K562 (cell line): ENCODE data around the gene IFI30. TPM values are rescaled to one million over a fixed set of nuclear protein-coding genes. Genes with fewer than 3 reads are reported as not detected.
A peak's percentile ranks its signal among the peaks of the same experiment; 100 is the strongest.

Source experiments
- ATAC-seq: fragments of 200-7000 bp; cut with Tn5 transposase; 3 replicates; pipeline ENCODE4 v1.9.1; 2020; ENCODE audit warnings: moderate library complexity
- BruUV-seq: library from RNA; stranded (reverse); fragments of 400-500 nt; replicated peaks from 2 replicates; lab custom pipeline; 2021; lab: Mats Ljungman, UMichigan
- CTCF ChIA-PET: fragments of 300-600 bp; formaldehyde crosslinking; extraction: SDS; loops from one replicate; lab custom pipeline; 2021; ENCODE audit warnings: low intra/inter-chr PET ratio; lab: Yijun Ruan, JAX
- POLR2A ChIA-PET: fragments of 300-600, 350-650 bp; sonication (Branson Sonifier 250); formaldehyde crosslinking; extraction: SDS; loops from one replicate; lab custom pipeline; 2021; ENCODE audit warnings: antibody characterized with exemption, inconsistent platforms; lab: Yijun Ruan, JAX
- DNase-seq, 4 experiments: peaks; one replicate each; pipeline versions ENCODE4 v3.0.0 to v3.0.0-alpha.2; 2011 to 2018; ENCODE audit warnings: low spot score in 3 of 4, mixed read lengths in 3 of 4; ENCODE audit errors: extremely low read depth in 1 of 4
- FAIRE-seq: peaks from 2 replicates; lab custom pipeline; 2011; peaks lifted over from hg19 to GRCh38; lab: Jason Lieb, UNC
- H2AFZ ChIP-seq: 2 replicates; pipeline ENCODE4 v1.6.0; 2011; ENCODE audit warnings: low read depth, low read length, control low read depth, inconsistent platforms
- H3K27ac ChIP-seq: fragments of 200-600 bp; 3 replicates; pipeline ENCODE4 v1.8.0; 2011; ENCODE audit warnings: low read depth, mild to moderate bottlenecking, control low read depth, inconsistent platforms, low read length, moderate library complexity, mixed read lengths; ENCODE audit errors: extremely low read depth
- H3K27me3 ChIP-seq, 2 experiments: fragments of 300-600 bp in 1 of 2; 2 replicates in 1 of 2; 3 replicates in 1 of 2; pipeline versions ENCODE4 v1.6.0 to v1.8.0; 2011; ENCODE audit warnings: inconsistent platforms in 2 of 2, low read length in 2 of 2, mild to moderate bottlenecking in 1 of 2, mixed read lengths in 1 of 2, moderate library complexity in 1 of 2; ENCODE audit not compliant: control insufficient read depth in 2 of 2, insufficient read depth in 2 of 2
- H3K36me3 ChIP-seq: fragments of 300-600 bp; 3 replicates; pipeline ENCODE4 v1.8.0; 2011; ENCODE audit warnings: mild to moderate bottlenecking, low read length, inconsistent platforms; ENCODE audit not compliant: control insufficient read depth, insufficient read depth
- H3K4me1 ChIP-seq, 2 experiments: fragments of 200-600 bp in 1 of 2; replicated peaks in 1 of 2; 2 replicates in 1 of 2; 3 replicates in 1 of 2; pipeline versions ENCODE4 v1.5.1 to v1.8.0; 2011; ENCODE audit warnings: inconsistent platforms in 2 of 2, low read length in 2 of 2, mild to moderate bottlenecking in 1 of 2, mixed read lengths in 1 of 2, moderate library complexity in 1 of 2; ENCODE audit not compliant: control insufficient read depth in 2 of 2, insufficient read depth in 2 of 2
- H3K4me2 ChIP-seq: 2 replicates; pipeline ENCODE4 v1.6.1; 2011; ENCODE audit warnings: low read length, control low read depth, inconsistent platforms, mixed read lengths; ENCODE audit not compliant: insufficient read depth
- H3K4me3 ChIP-seq: fragments of 200-600 bp; sonication (generic), shearing (Covaris generic); 2 replicates; pipeline ENCODE4 v1.5.1; 2016; ENCODE audit warnings: control low read depth, inconsistent platforms
- H3K79me2 ChIP-seq: fragments of 200-600 bp; 3 replicates; pipeline ENCODE4 v1.8.0; 2011; ENCODE audit warnings: low read length, inconsistent platforms; ENCODE audit not compliant: control insufficient read depth, insufficient read depth
- H3K9ac ChIP-seq, 2 experiments: 2 replicates each; pipeline versions ENCODE4 v1.6.0 to v1.6.1; 2011; ENCODE audit warnings: low read depth in 2 of 2, low read length in 2 of 2, control low read depth in 1 of 2, inconsistent platforms in 1 of 2, mild to moderate bottlenecking in 1 of 2, mixed read lengths in 1 of 2; ENCODE audit not compliant: insufficient read depth in 1 of 2
- H3K9me1 ChIP-seq: one replicate; pipeline ENCODE4 v1.6.0; 2011; ENCODE audit warnings: inconsistent platforms, mild to moderate bottlenecking, low read length, moderate library complexity; ENCODE audit not compliant: control insufficient read depth, insufficient read depth
- H3K9me3 ChIP-seq: replicated peaks from 2 replicates; pipeline ENCODE4 v1.5.1; 2011; ENCODE audit warnings: low read depth, low read length, inconsistent platforms; ENCODE audit not compliant: control insufficient read depth, insufficient read depth
- H4K20me1 ChIP-seq: replicated peaks from 2 replicates; pipeline ENCODE4 v1.6.1; 2011; ENCODE audit warnings: low read length, inconsistent platforms, mixed read lengths; ENCODE audit not compliant: control insufficient read depth, insufficient read depth
- CHD4 ChIP-seq: fragments of 200-600 bp; sonication (generic); IDR thresholded peaks from 3 replicates; pipeline ENCODE4 v1.6.1; 2012; ENCODE audit warnings: low read depth, mild to moderate bottlenecking, mixed read lengths, low read length, inconsistent platforms; ENCODE audit not compliant: insufficient read depth, insufficient replicate concordance, poor library complexity, severe bottlenecking
- GABPA ChIP-seq: fragments of 200-800 bp; sonication (Bioruptor generic); conservative IDR thresholded peaks from 2 replicates; pipeline ENCODE4 v1.6.1; 2016; ENCODE audit warnings: low read depth, missing genetic modification characterization, missing compliant biosample characterization
- POLR3A ChIP-seq: IDR thresholded peaks from 2 replicates; pipeline ENCODE4 v1.6.1; 2011; ENCODE audit warnings: borderline replicate concordance, mild to moderate bottlenecking, moderate library complexity; ENCODE audit not compliant: insufficient read length, insufficient read depth; ENCODE audit errors: extremely low read depth
- ZNF134 ChIP-seq: fragments of 250-450 bp; sonication (Bioruptor Pico); conservative IDR thresholded peaks from 2 replicates; pipeline ENCODE4 v1.4.0; 2020
- ZNF408 ChIP-seq: fragments of 250-450 bp; sonication (Bioruptor Pico); IDR thresholded peaks from 2 replicates; pipeline ENCODE4 v1.4.0; 2020; ENCODE audit warnings: low read depth, mild to moderate bottlenecking, moderate library complexity
- WGBS: fragments of 100-300 bp; shearing (Covaris generic); methylation state at CpG from one replicate; pipeline ENCODE4 v1.1.6; 2016; ENCODE audit warnings: low coverage, mixed read lengths; ENCODE audit not compliant: insufficient coverage; ENCODE audit errors: missing lambda C conversion rate; 5-methylcytosine and 5-hydroxymethylcytosine counted together
- in situ Hi-C: fragments of 300-500 bp; cut with MboI; formaldehyde crosslinking; loops from 4 replicates; pipeline ENCODE4 v1.15.0; 2018; ENCODE audit warnings: inconsistent platforms, mixed read lengths
- intact Hi-C: fragments of 100-400 bp; cut with micrococcal nuclease; formaldehyde crosslinking; loops from 2 replicates; pipeline ENCODE4 v1.14.2; 2022
- polyA plus RNA-seq, 8 experiments: library from polyadenylated mRNA; depleted of rRNA in 4 of 8; stranded (reverse) in 5 of 8; unstranded in 3 of 8; fragments of >200 nt; fragmentation: Nextera tagmentation in 2 of 8; fragmentation: Illumina TruSeq in 1 of 8; extraction: Ambion mirVana in 2 of 8; extraction: Trizol in 1 of 8; gene quantifications; 2 replicates each; pipeline versions ENCODE4 v1.2.1 to v1.2.3, GENCODE V29; 2011 to 2014; ENCODE audit warnings: inconsistent platforms in 1 of 8, missing spikeins in 1 of 8
- total RNA-seq, 7 experiments: library from RNA; depleted of rRNA in 6 of 7; stranded (reverse); fragments of >200 nt in 6 of 7; fragmentation: Illumina TruSeq in 2 of 7; extraction: Trizol in 2 of 7; gene quantifications; 2 replicates each; pipeline versions ENCODE4 v1.2.1 to v1.2.3, GENCODE V29; 2011 to 2021; ENCODE audit warnings: low replicate concordance in 1 of 7
- TF ChIP-seq, protein P1 (sequence below): fragments of 250-450 bp; sonication (Bioruptor Pico); IDR thresholded peaks from 2 replicates; pipeline ENCODE4 v1.5.0; 2021; ENCODE audit warnings: mild to moderate bottlenecking, borderline replicate concordance
- TF ChIP-seq, protein P2 (sequence below): fragments of 200-400 bp; formaldehyde crosslinking; IDR thresholded peaks from 2 replicates; pipeline ENCODE4 v1.6.1; 2017; ENCODE audit warnings: mild to moderate bottlenecking, low read depth, low read length, moderate library complexity
- TF ChIP-seq, protein P3 (sequence below): fragments of 250-450 bp; sonication (Bioruptor Pico); IDR thresholded peaks from 2 replicates; pipeline ENCODE4 v1.9.0; 2021; ENCODE audit warnings: mild to moderate bottlenecking, inconsistent platforms
- TF ChIP-seq, protein P4 (sequence below), 3 experiments: fragments of 200-800 bp in 1 of 3; sonication (Bioruptor generic) in 1 of 3; sonication (generic) in 1 of 3; formaldehyde crosslinking in 1 of 3; IDR thresholded peaks; 2 replicates each; pipeline versions ENCODE4 v1.6.1 to v1.8.0; 2016 to 2022; ENCODE audit warnings: mild to moderate bottlenecking in 2 of 3, missing compliant biosample characterization in 2 of 3, missing genetic modification characterization in 2 of 3, missing genetic modification reagents in 1 of 3

Gene IFI30
- total and polyA plus RNA-seq, 9 of the 15 experiments (the other 6 are each of a cell fraction or from before 2014, with no cell fraction given) = 63.7 to 430 (median 109) TPM

DNA sequence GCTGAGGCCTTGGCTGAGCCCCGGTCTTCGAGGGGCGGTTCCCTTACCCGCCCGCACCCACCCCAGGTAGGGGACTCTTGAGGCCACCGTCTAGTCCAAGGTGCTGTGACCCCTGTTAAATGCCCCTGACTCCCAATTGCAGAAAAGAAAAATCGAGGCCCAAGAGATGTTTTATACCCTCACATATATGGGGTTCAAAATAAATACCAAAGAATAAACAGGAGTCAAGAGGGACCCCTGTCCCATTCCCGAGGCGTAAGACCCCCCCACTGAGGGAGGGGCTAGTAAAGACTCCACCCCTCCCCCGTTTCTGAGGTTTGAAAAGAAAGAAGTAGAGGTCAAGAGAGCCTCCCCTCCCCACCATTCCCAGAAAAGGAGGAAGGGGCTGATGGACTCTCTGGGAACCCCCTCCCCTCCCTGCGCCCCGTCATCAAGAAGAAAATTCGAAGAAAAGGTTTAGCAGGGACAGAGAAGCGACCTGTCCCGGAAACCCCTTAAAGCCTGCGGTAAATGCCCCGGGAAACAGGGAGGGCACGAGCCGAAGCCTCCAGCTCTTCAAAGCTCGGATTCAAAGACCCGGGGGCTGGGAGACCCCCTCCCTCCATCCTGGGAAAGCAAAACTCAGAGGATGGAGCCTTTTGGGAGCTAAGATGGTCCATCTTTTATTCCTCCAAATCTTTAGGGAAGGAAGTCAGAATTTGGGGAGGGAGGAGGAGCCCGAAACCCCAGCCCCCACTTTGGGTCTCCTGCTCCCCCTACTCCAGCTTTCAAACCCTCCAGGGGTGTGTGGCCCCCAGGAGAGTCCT lies 31.0 kb downstream of the IFI30 start:
- H4K20me1 ChIP-seq = no peaks in the 10 kb centered on the region; the same call in 1 of the 2 replicates
- in situ Hi-C loops (loop anchor here (5.0 kb wide), 1 partner anchor 48 kb away; no protein-coding TSS in a partner anchor), intact Hi-C loops (loop anchor here (5.0 kb wide), 2 partner anchors 123 to 213 kb away; partner anchors contain the start of gene SSBP4)
- ATAC-seq (peak; percentile 43), FAIRE-seq (no peak), DNase-seq (peak in 1 of 4 experiments; percentile 79)
- no peaks in the 10 kb centered on the region for H3K27me3 ChIP-seq
- peak overlapping the region; percentile 68 for H3K4me3 ChIP-seq
- WGBS = 0% methylated on average over 16 of the region's 22 CpGs
- H3K9ac ChIP-seq = peak overlapping the region; percentile 86 to 95
- peak overlapping the region; percentile 82 for H3K4me2 ChIP-seq
- peak overlapping the region; percentile 90 for H2AFZ ChIP-seq
- no peaks in the 10 kb centered on the region for H3K9me3 ChIP-seq
- POLR2A ChIA-PET = interaction anchor here (0.6 to 3.5 kb wide), 18 partner anchors 11 to 212 kb away, joined by 3 to 28 read pairs (median 4); partner anchors contain the start of genes GDF15, IFI30, IQCN and JUND
- peaks cover 23% of the 10 kb centered on the region; the same call in 1 of the 3 replicates for H3K36me3 ChIP-seq
- CTCF ChIA-PET = interaction anchor here (0.8 to 1.1 kb wide), 2 partner anchors 46 to 119 kb away, joined by 3 to 4 read pairs; partner anchors contain the start of gene LSM4
- H3K4me1 ChIP-seq = peaks cover 14 to 45% of the 10 kb centered on the region in 2 experiments; a peak in 4 of 5 replicates
- peaks cover 25% of the 10 kb centered on the region for H3K79me2 ChIP-seq
- TSS peak; percentile 91 for BruUV-seq
- H3K27ac ChIP-seq = peak overlapping the region; percentile 86
- H3K9me1 ChIP-seq = no peaks in the 10 kb centered on the region
- no peak for TF ChIP-seq ZNF134 (CRISPR knock-in tag)
- TF ChIP-seq POLR3A = no peak
- TF ChIP-seq, protein P1, sequence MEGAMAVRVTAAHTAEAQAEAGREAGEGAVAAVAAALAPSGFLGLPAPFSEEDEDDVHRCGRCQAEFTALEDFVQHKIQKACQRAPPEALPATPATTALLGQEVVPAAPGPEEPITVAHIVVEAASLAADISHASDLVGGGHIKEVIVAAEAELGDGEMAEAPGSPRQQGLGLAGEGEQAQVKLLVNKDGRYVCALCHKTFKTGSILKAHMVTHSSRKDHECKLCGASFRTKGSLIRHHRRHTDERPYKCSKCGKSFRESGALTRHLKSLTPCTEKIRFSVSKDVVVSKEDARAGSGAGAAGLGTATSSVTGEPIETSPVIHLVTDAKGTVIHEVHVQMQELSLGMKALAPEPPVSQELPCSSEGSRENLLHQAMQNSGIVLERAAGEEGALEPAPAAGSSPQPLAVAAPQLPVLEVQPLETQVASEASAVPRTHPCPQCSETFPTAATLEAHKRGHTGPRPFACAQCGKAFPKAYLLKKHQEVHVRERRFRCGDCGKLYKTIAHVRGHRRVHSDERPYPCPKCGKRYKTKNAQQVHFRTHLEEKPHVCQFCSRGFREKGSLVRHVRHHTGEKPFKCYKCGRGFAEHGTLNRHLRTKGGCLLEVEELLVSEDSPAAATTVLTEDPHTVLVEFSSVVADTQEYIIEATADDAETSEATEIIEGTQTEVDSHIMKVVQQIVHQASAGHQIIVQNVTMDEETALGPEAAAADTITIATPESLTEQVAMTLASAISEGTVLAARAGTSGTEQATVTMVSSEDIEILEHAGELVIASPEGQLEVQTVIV (CRISPR knock-in tag) = no peak
- TF ChIP-seq, protein P2, sequence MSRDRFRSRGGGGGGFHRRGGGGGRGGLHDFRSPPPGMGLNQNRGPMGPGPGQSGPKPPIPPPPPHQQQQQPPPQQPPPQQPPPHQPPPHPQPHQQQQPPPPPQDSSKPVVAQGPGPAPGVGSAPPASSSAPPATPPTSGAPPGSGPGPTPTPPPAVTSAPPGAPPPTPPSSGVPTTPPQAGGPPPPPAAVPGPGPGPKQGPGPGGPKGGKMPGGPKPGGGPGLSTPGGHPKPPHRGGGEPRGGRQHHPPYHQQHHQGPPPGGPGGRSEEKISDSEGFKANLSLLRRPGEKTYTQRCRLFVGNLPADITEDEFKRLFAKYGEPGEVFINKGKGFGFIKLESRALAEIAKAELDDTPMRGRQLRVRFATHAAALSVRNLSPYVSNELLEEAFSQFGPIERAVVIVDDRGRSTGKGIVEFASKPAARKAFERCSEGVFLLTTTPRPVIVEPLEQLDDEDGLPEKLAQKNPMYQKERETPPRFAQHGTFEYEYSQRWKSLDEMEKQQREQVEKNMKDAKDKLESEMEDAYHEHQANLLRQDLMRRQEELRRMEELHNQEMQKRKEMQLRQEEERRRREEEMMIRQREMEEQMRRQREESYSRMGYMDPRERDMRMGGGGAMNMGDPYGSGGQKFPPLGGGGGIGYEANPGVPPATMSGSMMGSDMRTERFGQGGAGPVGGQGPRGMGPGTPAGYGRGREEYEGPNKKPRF = no peak
- TF ChIP-seq, protein P3, sequence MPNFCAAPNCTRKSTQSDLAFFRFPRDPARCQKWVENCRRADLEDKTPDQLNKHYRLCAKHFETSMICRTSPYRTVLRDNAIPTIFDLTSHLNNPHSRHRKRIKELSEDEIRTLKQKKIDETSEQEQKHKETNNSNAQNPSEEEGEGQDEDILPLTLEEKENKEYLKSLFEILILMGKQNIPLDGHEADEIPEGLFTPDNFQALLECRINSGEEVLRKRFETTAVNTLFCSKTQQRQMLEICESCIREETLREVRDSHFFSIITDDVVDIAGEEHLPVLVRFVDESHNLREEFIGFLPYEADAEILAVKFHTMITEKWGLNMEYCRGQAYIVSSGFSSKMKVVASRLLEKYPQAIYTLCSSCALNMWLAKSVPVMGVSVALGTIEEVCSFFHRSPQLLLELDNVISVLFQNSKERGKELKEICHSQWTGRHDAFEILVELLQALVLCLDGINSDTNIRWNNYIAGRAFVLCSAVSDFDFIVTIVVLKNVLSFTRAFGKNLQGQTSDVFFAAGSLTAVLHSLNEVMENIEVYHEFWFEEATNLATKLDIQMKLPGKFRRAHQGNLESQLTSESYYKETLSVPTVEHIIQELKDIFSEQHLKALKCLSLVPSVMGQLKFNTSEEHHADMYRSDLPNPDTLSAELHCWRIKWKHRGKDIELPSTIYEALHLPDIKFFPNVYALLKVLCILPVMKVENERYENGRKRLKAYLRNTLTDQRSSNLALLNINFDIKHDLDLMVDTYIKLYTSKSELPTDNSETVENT (CRISPR knock-in tag) = no peak
- TF ChIP-seq, protein P4, sequence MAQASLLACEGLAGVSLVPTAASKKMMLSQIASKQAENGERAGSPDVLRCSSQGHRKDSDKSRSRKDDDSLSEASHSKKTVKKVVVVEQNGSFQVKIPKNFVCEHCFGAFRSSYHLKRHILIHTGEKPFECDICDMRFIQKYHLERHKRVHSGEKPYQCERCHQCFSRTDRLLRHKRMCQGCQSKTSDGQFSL (CRISPR knock-in tag; IDR thresholded peaks at IDR 0.05) = peak; percentile 95
- TF ChIP-seq, protein P4 (tag; IDR thresholded peaks at IDR 0.05) = peak in 1 of 2 experiments; percentile 96; a peak in 2 of 4 replicates
- TF ChIP-seq ZNF408 = no peak
- TF ChIP-seq GABPA (tag) = peak; percentile 53
- TF ChIP-seq CHD4 = no peak
